ENCODE measurements around the gene VIPR2.
"Not testable (repeated sequence)": the region's sequence is repeated elsewhere in the genome, so short reads cannot be mapped to it uniquely, and the experiment has no call there.

VIPR2 gene

DNA sequence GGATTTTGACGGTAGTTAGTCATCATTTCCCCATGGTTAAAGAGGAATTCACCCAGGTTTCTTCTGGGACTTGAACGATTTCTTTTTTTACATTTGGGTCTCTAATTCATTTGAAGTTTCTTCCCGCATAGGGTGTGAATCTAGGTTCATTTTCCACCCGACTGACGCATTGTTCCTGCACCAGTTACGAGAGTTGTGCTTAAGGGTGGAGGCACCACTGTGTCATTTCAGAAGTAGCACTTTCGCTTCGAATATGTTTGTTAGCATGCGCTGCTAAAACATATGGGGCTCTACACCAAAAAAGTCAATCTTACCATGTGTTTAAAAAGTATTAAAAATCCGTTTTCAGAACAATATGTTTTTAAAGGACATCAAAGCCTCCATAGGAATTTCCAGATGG is 140.3 kb downstream of the VIPR2 start:
- DNase-seq: no peak

DNA sequence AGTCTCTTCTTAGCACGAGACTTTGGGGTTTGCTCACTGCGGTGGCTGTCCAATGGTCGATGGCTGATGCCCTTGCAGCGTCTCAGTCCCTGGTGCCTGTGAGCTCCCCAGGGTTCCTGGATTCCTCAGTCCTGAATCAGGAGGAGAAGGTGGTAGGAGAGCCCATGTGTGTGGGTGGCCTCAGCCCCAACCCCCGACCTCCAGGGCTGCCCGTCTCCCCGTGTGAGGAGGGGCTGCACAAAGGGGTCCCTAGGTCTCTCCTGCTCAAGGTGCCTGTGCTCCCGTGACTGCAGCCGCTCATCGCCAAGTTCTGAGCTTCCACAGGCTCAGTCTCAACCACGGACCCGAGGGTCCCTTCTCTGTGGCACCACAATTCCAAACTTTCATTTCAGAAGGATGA is 142.9 kb downstream of the VIPR2 start:
- no peak for DNase-seq

DNA sequence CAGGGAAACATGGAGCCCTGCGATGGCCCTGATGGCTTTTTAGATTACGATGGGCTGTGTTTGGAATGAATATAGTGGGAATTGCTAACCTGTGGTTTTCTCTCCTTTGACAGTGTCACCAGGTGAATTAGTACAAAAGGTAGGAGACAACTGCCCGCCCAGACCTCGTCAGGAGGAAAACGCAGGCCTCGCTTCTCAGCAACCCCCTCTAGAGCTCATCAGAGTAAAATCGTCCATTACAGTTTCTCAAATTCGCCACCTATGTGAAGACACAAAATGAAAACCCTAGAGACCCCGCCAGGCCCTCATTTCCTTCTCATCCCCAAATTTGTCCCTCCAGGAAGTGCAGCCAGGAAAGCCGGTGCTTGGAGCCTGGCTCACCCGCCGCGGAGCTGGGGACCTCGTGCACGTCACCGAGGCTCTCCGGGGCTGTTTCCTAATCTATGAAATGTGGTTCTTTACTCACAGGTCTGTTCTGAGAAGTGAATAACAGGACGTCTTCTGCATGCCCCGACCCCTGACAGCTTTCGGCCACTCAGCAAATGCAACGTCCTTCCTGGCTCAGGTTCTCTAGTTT is 143.7 kb downstream of the VIPR2 start:
- DNase-seq: no peak

DNA sequence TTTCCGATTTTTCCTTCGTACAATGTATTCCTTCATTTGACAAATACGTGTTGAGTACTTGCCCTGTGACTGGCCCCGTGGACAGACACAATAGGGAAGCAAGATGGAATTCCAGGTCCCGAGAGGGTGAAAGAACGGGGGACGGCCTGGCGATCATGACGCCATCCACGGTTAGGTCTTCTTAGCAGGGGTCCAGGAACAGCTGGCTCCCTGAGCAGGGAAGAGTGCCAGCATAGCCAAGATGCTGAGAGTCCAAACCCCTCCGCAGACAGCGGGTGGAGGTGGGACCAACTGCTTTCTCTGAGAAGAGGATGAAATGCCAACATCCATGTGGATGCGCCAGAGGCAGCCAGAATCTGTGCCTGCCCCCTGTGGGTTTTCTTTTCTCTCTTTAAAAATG is 144.6 kb downstream of the VIPR2 start:
- no peak for DNase-seq

DNA sequence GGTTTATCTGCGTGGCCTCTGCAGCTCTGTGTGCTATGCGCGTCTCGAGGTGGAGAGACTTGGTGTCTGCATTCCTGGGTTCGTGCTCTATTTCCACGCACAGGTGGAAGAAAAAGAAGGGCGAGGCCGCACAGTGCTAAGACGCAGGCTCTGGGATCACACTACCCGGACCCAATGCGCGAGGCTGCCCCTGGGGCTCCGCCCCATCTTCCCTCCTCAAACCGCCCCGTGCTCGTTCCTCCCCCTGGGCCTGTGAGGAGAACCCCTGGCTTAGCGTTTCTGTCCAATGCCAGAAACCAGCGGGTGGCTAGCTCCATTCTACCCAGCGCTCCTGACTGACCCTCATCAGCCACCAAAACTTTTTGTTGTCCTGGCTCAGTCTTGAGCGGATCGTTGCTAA is 145.2 kb downstream of the VIPR2 start:
- no peak for DNase-seq

DNA sequence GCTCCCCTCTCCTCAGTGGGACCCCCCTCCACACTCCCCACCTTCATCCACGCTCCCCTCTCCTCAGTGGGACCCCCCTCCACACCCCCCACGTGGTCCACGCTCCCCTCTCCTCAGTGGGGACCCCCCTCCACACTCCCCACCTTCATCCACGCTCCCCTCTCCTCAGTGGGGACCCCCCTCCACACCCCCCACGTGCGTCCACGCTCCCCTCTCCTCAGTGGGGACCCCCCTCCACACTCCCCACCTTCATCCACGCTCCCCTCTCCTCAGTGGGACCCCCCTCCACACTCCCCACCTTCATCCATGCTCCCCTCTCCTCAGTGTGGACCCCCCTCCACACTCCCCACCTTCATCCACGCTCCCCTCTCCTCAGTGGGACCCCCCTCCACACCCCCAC is 146.4 kb downstream of the VIPR2 start:
- not testable (repeated sequence) for DNase-seq

DNA sequence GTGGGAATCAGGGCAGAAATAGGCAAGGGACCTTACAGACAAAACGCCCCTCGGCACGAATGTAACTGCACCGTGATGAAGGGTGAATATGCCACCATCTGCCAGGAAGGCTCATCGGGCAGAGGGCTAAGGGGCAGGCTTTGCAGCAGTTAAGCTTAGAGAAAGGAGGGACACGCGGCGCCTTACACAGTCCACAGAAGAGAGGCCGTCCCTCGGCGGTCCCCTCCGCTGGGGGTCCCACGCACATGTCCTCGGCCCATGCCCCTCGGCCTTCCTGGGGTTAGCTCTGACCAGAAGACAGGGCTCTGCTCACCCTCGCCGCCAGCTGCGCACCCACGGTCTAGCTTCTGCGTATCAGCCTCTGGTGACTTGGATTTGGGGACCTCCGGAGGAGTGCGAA is 147.2 kb downstream of the VIPR2 start:
- no peak for DNase-seq

DNA sequence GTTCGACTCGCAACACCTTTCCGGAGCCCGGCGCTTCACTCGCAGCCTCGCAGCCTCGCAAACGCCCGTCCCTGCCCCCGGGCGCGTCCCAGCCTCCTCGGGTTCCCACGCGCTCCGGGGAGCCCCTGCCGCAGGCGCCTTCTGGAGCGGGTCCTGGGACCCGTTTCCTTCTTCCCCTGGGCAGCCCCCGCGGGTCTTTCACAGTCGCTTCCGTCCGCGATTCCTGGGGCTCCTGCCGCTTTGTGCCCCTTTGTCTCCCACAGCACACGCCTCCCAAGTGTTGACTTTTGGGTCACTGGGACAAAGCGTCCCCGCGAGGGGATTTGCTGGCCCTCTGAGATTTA is 147.6 kb downstream of the VIPR2 start:
- no peak for DNase-seq

DNA sequence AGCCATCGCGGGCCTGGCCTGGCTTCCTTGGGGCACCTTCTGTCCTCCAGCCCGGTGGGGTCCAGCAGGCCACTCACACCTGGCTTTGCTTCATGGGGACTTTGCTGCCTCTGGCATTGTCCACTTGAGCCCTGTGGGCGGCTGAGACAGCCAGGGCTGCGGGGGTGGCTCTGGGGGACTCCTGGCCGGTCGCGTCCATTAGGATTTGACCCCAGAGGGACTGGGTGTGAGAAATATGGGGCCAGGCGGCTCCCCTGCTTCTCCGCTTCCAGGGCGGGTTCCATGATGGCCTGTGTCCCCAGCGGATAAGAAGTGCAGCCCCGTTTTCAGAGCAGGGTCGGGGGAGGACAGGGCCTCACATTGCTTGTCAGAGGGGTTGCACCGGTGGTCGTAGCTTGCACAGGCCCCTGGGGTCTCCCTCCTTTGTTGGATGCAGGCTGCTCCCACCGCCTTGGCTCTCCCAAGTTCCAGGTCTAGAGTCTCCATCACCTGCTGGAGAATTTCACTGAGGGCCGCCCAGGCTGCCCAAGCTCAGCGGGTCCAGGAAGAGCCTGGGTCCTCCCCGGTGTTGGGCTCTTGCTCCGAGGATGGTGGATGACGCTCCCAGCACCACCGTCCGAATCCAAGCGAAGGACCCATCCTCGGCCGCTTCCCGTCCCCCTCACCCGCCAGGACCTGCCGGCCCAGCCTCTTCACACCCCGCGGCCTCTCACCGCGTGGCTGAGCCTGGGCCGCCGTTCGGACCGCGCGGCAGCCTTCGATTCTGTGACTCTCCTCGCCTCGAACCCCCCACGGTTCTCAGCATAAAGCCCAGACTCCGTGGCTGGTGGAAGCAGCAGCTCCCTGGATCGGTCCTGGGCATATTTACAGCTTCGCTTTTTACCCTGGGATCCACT is 148.2 kb downstream of the VIPR2 start:
- DNase-seq: no peak

DNA sequence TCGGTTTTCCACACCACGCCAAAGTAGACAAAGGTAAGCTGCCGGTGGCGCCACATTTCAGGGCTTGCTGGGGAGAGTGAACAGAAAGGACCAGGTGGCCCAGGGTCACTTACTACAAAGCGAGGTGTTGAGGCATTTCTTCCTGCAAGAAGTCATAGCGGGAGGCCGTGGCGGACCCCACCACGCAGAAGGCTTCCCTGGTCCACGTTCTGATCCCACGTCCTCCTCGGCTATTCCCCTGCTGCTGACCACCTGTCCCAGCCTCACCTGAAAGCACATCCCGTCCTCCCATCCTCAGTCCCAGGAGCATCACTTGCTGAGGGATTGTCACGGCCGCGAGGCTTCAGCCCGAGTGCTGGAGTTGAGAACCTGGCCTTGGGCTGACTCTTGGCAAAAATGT is 149.2 kb downstream of the VIPR2 start:
- DNase-seq: no peak

DNA sequence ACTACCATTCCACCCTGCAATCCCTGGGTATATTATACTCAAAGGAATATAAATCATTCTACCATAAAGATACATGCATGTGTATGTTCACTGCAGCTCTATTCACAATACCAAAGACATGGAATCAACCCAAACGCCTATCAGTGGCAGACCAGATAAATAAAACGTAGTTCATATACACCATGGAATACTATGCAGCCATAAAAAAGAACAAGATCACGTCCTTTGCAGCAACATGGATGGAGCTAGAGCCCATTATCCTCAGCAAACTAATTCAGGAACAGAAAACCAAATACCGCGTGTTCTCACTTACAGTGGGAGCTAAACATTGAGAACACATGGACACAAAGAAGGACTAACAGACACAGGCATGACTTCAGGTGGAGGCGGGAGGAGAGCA is 150.0 kb downstream of the VIPR2 start:
- no peak for DNase-seq

DNA sequence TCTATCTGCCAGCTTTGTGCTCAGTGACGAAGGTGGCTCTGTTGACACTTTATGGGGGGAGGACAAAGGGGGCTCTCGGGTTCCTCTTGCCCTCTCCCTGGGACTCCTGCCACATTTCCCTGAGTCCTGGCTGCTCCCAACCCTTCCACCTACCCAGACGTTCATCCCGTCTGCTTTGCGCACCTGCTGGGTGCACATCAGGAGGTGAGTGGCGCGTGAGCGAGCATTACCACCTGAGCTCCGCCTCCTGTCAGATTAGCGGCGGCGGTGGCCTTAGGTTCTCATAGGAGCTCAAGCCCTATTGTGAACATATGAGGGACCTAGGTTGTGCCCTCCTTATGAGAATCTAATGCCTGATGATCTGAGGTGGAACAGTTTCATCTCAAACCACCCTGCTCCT is 151.1 kb downstream of the VIPR2 start:
- no peak for DNase-seq

DNA sequence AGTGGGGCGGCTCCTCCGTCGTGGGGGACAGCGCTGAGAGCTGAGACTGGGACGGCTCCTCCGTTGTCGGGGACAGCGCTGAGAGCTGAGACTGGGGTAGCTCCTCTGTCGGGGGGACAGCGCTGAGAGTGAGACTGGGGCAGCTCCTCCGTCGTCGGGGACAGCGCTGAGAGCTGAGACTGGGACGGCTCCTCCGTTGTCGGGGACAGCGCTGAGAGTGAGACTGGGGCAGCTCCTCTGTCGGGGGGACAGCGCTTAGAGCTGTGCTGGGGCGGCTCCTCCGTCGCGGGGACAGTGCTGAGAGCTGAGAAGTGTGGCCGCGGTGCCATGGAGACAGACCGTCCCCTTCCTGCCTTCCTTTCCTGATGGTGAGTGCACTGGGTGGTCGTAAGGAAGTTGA is 151.9 kb downstream of the VIPR2 start:
- no peak for DNase-seq

DNA sequence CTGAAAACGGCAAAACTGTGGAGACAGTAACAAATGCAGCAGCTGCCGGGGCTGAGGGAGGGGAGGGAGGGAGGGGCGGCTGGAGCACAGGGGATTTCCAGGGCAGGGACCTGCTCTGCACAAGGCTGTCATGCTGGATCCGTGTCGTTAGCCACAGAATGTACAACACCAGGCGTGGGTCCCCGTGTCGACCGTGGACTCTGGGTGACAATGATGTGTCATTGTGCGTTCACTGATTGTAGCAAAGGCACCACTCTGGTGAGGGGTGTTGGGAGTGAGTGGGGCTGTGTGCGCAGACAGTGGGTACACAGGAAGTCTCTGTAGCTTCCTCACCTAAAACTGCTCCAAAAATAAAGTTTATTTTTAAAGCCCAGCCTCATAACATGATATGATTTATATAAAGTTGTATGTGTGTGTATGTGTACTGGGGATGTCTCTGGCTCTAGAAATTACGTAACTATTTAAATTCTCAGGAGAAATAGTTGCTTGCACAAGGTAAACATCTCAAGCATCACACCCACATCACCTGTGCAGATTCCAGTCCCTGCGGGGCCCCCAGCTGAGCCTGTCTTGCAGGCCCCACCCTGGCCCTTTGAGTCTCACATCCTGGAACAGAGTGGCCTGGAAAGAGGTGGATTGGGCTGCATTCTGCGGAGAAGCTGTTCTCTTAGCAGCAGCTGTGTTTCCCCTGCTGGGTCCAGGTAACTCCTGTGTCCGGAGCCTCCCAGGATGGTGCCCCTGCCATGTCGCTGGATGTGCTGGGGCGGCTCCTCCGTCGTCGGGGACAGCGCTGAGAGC is 152.6 kb downstream of the VIPR2 start:
- DNase-seq: no peak

DNA sequence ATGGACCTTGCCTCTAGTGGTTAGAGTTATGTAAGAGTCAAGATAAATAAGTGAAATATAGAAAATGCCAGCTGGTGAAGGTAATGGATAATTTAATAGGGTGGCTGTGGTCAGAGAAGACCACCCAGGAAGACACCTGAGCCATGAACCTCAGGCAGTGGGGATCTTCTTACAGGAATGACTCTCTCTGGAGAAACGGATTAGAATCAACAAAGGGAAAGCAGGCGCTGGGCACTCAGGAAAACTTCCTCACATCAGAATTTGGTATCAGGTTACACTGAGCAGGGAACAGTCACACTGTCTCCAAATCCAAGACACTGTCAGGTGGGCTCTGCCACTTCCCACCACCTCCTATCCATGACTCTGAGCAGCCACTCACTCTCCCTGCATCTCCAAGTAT is 155.7 kb downstream of the VIPR2 start:
- no peak for DNase-seq

DNA sequence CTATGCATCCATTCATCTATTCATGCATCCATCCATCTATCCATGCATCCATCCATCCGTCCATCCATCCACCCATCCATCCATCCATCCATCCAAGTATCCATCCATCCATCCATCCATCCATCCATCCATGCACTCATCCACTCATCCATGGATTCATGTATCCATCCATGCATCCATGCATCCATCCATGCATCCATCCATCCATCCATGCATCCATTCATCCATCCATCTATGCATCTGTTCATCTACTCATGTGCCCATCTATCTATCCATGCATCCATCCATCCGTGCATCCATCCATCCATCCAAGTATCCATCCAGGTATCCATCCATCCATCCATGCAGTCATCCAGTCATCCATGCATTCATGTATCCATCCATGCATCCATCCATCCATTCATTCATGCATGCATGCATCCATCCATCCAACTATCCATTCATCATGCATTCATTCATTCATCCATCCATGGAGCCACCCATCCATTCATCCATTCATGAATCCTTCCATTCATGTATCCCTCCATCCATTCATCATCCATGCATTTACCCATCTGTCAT is 156.3 kb downstream of the VIPR2 start:
- no peak for DNase-seq

DNA sequence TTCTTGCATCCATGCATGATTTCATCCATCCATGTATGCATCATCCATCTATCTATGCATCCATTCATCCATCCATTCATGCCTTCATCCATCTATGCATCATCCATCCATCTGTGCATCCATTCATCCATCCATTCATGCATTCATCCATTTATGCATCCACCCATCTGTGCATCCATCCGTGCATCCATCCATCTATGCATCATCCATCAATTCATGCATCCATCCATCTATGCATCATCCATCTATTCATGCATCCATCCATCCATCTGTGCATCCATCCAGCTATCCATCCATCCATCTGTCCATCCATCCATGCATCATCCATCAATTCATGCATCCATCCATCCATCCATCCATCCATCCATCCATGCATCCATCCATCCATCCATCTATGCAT is 157.0 kb downstream of the VIPR2 start:
- no peak for DNase-seq

DNA sequence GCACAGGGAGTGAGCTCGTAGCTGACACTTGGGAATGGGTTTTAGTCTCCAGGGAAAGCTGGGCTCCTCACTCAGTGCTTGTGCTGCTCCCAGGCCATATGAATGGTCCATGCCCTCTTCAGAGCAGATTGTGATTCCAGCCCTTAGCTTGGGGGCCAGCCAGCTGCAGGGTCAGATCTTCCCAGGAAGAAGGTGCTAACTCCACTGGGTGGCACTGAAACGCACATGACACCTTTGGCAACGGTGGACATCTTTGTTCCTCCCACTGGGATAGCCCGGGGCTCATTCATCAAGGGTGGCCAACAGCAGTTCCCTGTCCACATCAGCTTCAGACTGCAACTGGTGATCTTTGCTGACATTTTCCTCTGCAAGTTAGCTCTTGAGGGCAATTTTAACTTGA is 159.1 kb downstream of the VIPR2 start:
- no peak for DNase-seq

DNA sequence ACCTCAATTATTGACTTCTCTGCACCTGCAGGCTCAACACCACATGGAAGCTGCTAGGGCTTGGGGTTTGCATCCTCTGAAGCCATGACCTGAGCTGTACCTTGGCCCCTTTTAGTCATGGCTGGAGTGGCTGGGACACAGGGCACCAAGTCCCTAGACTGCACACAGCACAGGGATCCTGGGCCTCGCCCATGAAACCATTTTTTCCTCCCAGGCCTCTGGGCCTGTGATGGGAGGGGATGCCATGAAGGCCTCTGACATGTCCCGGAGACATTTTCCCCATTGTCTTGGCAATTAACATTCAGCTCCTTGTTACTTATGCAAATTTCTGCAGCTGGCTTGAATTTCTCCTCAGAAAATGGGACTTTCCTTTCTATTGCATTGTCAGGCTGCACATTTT is 160.7 kb downstream of the VIPR2 start:
- not testable (repeated sequence) for DNase-seq

DNA sequence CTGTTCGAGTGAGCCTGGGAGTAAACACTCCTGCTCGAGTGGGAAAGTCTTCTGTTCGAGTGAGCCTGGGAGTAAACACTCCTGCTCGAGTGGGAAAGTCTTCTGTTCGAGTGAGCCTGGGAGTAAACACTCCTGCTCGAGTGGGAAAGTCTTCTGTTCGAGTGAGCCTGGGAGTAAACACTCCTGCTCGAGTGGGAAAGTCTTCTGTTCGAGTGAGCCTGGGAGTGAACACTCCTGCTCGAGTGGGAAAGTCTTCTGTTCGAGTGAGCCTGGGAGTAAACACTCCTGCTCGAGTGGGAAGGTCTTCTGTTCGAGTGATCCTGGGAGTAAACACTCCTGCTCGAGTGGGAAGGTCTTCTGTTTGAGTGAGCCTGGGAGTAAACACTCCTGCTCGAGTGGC is 162.6 kb downstream of the VIPR2 start:
- not testable (repeated sequence) for DNase-seq

DNA sequence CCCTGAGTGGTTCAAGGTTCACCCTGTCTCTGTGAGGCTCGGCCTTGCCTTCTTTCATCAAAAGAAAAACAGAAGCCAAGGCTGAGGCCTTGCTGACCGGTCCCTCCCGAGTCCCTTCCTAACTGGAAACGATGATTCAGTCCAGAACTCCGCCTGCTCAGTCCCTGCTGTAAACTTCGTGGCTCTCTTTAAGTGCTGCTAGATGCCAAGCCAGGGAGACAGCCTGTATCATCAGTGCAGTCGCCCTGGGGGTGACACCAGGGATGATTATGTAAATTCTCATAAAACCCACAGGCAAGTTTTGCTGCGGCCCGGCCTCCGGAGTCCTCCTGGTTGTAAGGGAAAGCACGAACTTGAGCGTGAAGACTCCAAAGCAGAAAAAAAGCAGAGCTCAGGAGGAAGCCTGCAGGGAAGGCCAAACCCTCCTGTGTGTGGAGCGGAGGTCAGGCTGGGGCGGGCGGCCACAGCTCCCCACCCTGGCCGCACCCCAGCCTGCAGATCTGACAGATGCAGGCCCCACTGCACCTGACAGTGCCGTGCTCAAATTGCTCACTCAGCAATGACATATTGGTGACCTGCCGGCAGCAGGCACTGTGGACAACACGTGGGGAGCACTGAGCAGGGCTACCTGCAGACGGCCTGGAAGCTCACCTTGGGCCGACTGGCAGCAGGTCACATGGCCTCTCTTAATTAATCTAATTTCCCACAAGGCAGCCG is 164.9 kb downstream of the VIPR2 start:
- DNase-seq: no peak

DNA sequence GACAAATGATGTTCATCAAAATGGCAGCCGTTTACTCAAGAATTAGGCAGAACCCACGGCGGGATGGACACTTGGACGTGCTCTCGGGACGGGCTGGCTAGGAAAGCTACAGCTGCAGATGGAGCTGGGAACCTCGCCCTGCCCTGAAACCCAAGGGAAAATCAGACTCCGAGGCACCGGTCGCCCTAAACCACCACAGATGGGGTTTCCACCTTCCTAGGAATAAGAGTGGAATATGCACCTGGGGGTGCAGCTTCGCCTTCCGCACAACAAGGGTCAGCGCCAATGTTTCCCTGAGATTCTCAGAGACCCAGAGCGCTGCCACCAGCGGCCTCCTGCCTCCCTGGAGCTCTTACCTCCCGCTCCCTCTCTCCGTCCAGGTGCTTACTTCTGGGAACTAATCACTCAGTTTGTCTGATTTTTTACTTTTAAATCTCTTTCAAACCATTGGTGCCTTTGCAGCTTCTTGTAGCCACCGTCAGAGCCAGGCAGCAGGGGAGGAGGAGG is 165.6 kb downstream of the VIPR2 start:
- DNase-seq: no peak

Data from suppressor macrophage treated with lipopolysaccharide for 1 hour (primary cell).